IMR-90 (cell line): ENCODE data around the gene PLD3. TPM values are rescaled to one million over a fixed set of nuclear protein-coding genes. Genes with fewer than 3 reads are reported as not detected.

ENCODE experiments used
- ATAC-seq: fragments of 200-7000 bp; cut with Tn5 transposase; 2 replicates; pipeline ENCODE4 v1.9.1; 2020; ENCODE audit warnings: low read depth, mild to moderate bottlenecking, moderate library complexity
- BruUV-seq: library from RNA; stranded (reverse); fragments of 400-500 nt; replicated peaks from 2 replicates; lab custom pipeline; 2021; lab: Mats Ljungman, UMichigan
- CTCF ChIA-PET: fragments of 300-600 bp; formaldehyde crosslinking; extraction: SDS; loops from one replicate; lab custom pipeline; 2021; ENCODE audit warnings: antibody characterized with exemption; lab: Yijun Ruan, JAX
- POLR2A ChIA-PET: fragments of 300-600 bp; sonication (Branson Sonifier 250); formaldehyde crosslinking; loops from one replicate; lab custom pipeline; 2022; ENCODE audit warnings: antibody characterized with exemption; ENCODE audit not compliant: unreplicated experiment; lab: Charles Lee
- DNase-seq: peaks from one replicate; pipeline ENCODE4 v3.0.0; 2013
- H2AFZ ChIP-seq: replicated peaks from 2 replicates; pipeline ENCODE3; 2013; ENCODE audit warnings: low read length, mild to moderate bottlenecking; ENCODE audit not compliant: poor library complexity
- H2AK5ac ChIP-seq: 2 replicates; pipeline ENCODE4 v1.6.1; 2013; ENCODE audit warnings: low read depth, low read length, inconsistent platforms
- H2AK9ac ChIP-seq: replicated peaks from 2 replicates; pipeline ENCODE3; 2013; ENCODE audit warnings: mild to moderate bottlenecking, low read depth, low read length, moderate library complexity; ENCODE audit not compliant: poor library complexity
- H2BK120ac ChIP-seq: 2 replicates; pipeline ENCODE4 v1.6.1; 2013; ENCODE audit warnings: low read depth, low read length, inconsistent platforms
- H2BK15ac ChIP-seq: 3 replicates; pipeline ENCODE4 v1.6.1; 2013; ENCODE audit warnings: low read depth, low read length, inconsistent platforms
- H2BK20ac ChIP-seq: 2 replicates; pipeline ENCODE4 v1.6.1; 2013; ENCODE audit warnings: low read depth, mild to moderate bottlenecking, inconsistent platforms, low read length, moderate library complexity
- H2BK5ac ChIP-seq: 2 replicates; pipeline ENCODE4 v1.6.1; 2013; ENCODE audit warnings: mild to moderate bottlenecking, low read depth, low read length, inconsistent platforms; ENCODE audit not compliant: poor library complexity, severe bottlenecking
- H3K14ac ChIP-seq: replicated peaks from 2 replicates; pipeline ENCODE4 v1.6.1; 2013; ENCODE audit warnings: low read depth, low read length, inconsistent platforms
- H3K18ac ChIP-seq: 2 replicates; pipeline ENCODE4 v1.6.1; 2013; ENCODE audit warnings: low read depth, low read length, control low read depth
- H3K23ac ChIP-seq: 2 replicates; pipeline ENCODE4 v1.6.1; 2013; ENCODE audit warnings: low read depth, low read length, inconsistent platforms
- H3K27ac ChIP-seq: 2 replicates; pipeline ENCODE4 v1.5.1; 2013; ENCODE audit warnings: mild to moderate bottlenecking, control low read depth, low read length; ENCODE audit not compliant: insufficient read depth
- H3K27me3 ChIP-seq: 2 replicates; pipeline ENCODE4 v1.6.1; 2013; ENCODE audit warnings: low read length; ENCODE audit not compliant: control insufficient read depth, insufficient read depth
- H3K36me3 ChIP-seq: 2 replicates; pipeline ENCODE4 v1.6.1; 2013; ENCODE audit warnings: low read length, mixed read lengths; ENCODE audit not compliant: control insufficient read depth, insufficient read depth
- H3K4ac ChIP-seq: 2 replicates; pipeline ENCODE4 v1.6.1; 2013; ENCODE audit warnings: low read depth, low read length, inconsistent platforms
- H3K4me1 ChIP-seq: 2 replicates; pipeline ENCODE4 v1.6.1; 2013; ENCODE audit warnings: low read length, mixed read lengths; ENCODE audit not compliant: control insufficient read depth, insufficient read depth
- H3K4me2 ChIP-seq: 2 replicates; pipeline ENCODE4 v1.6.1; 2013; ENCODE audit warnings: low read depth, mild to moderate bottlenecking, control low read depth, low read length, moderate library complexity
- H3K4me3 ChIP-seq: 2 replicates; pipeline ENCODE4 v1.5.1; 2013; ENCODE audit warnings: low read depth, mild to moderate bottlenecking, control low read depth, low read length, moderate library complexity; ENCODE audit not compliant: insufficient read depth
- H3K56ac ChIP-seq: 2 replicates; pipeline ENCODE4 v1.6.1; 2013; ENCODE audit warnings: low read length, inconsistent platforms; ENCODE audit not compliant: insufficient read depth; ENCODE audit errors: extremely low read depth
- H3K79me1 ChIP-seq, 2 experiments: 2 replicates each; pipeline ENCODE4 v1.6.1; 2013; ENCODE audit warnings: low read length in 2 of 2, inconsistent platforms in 1 of 2, low read depth in 1 of 2
- H3K9ac ChIP-seq: 2 replicates; pipeline ENCODE4 v1.6.1; 2013; ENCODE audit warnings: low read depth, low read length, control low read depth
- H3K9me1 ChIP-seq: 2 replicates; pipeline ENCODE4 v1.6.1; 2013; ENCODE audit warnings: low read length, inconsistent platforms; ENCODE audit not compliant: insufficient read depth
- H3K9me3 ChIP-seq: 2 replicates; pipeline ENCODE4 v1.6.1; 2013; ENCODE audit warnings: low read length; ENCODE audit not compliant: control insufficient read depth, insufficient read depth
- H4K20me1 ChIP-seq: 2 replicates; pipeline ENCODE4 v1.6.1; 2013; ENCODE audit warnings: low read length, inconsistent platforms; ENCODE audit not compliant: insufficient read depth
- H4K5ac ChIP-seq: 2 replicates; pipeline ENCODE4 v1.6.1; 2013; ENCODE audit warnings: mild to moderate bottlenecking, low read depth, low read length, control low read depth
- H4K8ac ChIP-seq, 2 experiments: 2 replicates each; pipeline ENCODE4 v1.6.1; 2013; ENCODE audit warnings: low read depth in 2 of 2, low read length in 2 of 2, control low read depth in 1 of 2, inconsistent platforms in 1 of 2
- H4K91ac ChIP-seq: 2 replicates; pipeline ENCODE4 v1.6.1; 2013; ENCODE audit warnings: low read depth, low read length, inconsistent platforms; ENCODE audit not compliant: insufficient read depth
- MAZ ChIP-seq: IDR thresholded peaks from 2 replicates; pipeline ENCODE4 v1.6.1; 2012; ENCODE audit warnings: low read depth, mild to moderate bottlenecking, low read length, improper control_type of control experiment, moderate library complexity, borderline replicate concordance
- RAD21 ChIP-seq: IDR thresholded peaks from 2 replicates; pipeline ENCODE4 v1.6.1; 2012; ENCODE audit warnings: low read length, improper control_type of control experiment
- WGBS, 2 experiments: methylation state at CpG; one replicate each; pipeline versions ENCODE4 v1.1.5 to v1.1.7; 2013; ENCODE audit warnings: missing lambda C conversion rate in 2 of 2; ENCODE audit not compliant: insufficient read length in 1 of 2; ENCODE audit errors: extremely low coverage in 2 of 2; 5-methylcytosine and 5-hydroxymethylcytosine counted together
- dilution Hi-C: fragments of 300-500 bp; cut with HindIII; formaldehyde crosslinking; loops from one replicate; pipeline ENCODE4 v1.14.3; 2018; ENCODE audit warnings: low sequenced_read_pairs; ENCODE audit not compliant: unreplicated experiment
- in situ Hi-C: fragments of 300-500 bp; cut with MboI; formaldehyde crosslinking; loops from 3 replicates; pipeline ENCODE4 v1.14.3; 2019; ENCODE audit warnings: low sequenced_read_pairs, inconsistent platforms, mixed read lengths
- intact Hi-C: fragments of 100-400 bp; cut with micrococcal nuclease; formaldehyde crosslinking; loops from 2 replicates; pipeline ENCODE4 v1.10.0; 2022
- polyA plus RNA-seq, 3 experiments: library from polyadenylated mRNA; depleted of rRNA; stranded (reverse); fragments of >200 nt; gene quantifications; 2 replicates each; pipeline ENCODE4 v1.2.3, GENCODE V29; 2012; ENCODE audit warnings: low replicate concordance in 1 of 3
- total RNA-seq: library from RNA; depleted of rRNA; stranded (reverse); fragments of >200 nt; gene quantifications from 2 replicates; pipeline ENCODE4 v1.2.3, GENCODE V29; 2012

Gene PLD3
- total and polyA plus RNA-seq, 2 of the 4 experiments (the other 2 are of a cell fraction) = 117 to 665 TPM

DNA sequence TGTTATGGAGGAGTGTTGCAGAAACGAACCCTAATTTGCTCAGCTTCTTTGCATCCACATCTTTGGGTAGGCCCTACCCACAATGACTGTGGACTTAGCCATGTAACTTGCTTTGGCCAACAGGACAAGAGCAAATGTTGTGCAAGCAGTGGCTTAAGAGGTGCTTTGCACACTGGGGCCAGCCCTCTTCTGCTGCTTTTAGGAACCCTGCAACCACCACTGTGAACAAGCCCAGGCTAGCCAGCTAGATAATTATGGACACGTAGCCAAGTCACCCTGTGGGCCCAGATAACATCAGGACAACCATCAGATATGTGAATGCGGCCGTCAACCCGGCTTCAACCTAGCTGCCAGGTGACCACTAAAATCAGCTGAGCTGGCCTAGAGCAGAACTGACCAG is 17.4 kb upstream of the PLD3 start:
- H3K27ac ChIP-seq = no peak overlapping the region
- no peaks in the 10 kb centered on the region for H3K27me3 ChIP-seq
- no peak overlapping the region for H2AK5ac ChIP-seq
- CTCF ChIA-PET = no interaction called here
- no peak overlapping the region for H3K14ac ChIP-seq
- H3K79me1 ChIP-seq = peaks cover 0 to 7% of the 10 kb centered on the region in 2 experiments; a peak in 3 of 4 replicates
- intact Hi-C loops = no loop called here
- no peak overlapping the region for H2BK15ac ChIP-seq
- H2AK9ac ChIP-seq = no peak overlapping the region
- 96% methylated on average over 4 of the region's 5 CpGs; no CpG with 5 or more reads in 1 of the 2 experiments for WGBS, 2 experiments
- H2BK120ac ChIP-seq = no peak overlapping the region
- in situ Hi-C loops = no loop called here
- dilution Hi-C loops = no loop called here
- no peak overlapping the region for H3K4ac ChIP-seq
- H3K56ac ChIP-seq = no peak overlapping the region
- no peaks in the 10 kb centered on the region for H3K4me1 ChIP-seq
- no peak overlapping the region for H4K91ac ChIP-seq
- no peak overlapping the region for H3K18ac ChIP-seq
- H2AFZ ChIP-seq = no peak overlapping the region
- no peak overlapping the region for H3K9ac ChIP-seq
- no peak overlapping the region for H2BK5ac ChIP-seq
- no peaks in the 10 kb centered on the region for H4K20me1 ChIP-seq
- TF ChIP-seq RAD21 (no peak), MAZ (no peak)
- H3K9me3 ChIP-seq = no peaks in the 10 kb centered on the region
- no peak overlapping the region for H3K4me2 ChIP-seq
- no peaks in the 10 kb centered on the region for H3K9me1 ChIP-seq
- ATAC-seq (no peak), DNase-seq (no peak)
- POLR2A ChIA-PET = no interaction called here
- no peak overlapping the region for H4K8ac ChIP-seq
- no TSS peak for BruUV-seq
- H2BK20ac ChIP-seq = no peak overlapping the region
- no peak overlapping the region for H3K4me3 ChIP-seq
- no peak overlapping the region for H3K23ac ChIP-seq
- H3K36me3 ChIP-seq = peaks cover 51% of the 10 kb centered on the region
- no peak overlapping the region for H4K5ac ChIP-seq
